Kidney tubule cell (primary cell): ENCODE data around the gene ULBP2.
"Not testable (repeated sequence)": the region's sequence is repeated elsewhere in the genome, so short reads cannot be mapped to it uniquely, and the experiment has no call there.

Experiments used
- DNase-seq: peaks from one replicate; pipeline ENCODE4 v3.0.0-alpha.2; 2018; ENCODE audit warnings: low spot score

The ULBP2 gene

DNA sequence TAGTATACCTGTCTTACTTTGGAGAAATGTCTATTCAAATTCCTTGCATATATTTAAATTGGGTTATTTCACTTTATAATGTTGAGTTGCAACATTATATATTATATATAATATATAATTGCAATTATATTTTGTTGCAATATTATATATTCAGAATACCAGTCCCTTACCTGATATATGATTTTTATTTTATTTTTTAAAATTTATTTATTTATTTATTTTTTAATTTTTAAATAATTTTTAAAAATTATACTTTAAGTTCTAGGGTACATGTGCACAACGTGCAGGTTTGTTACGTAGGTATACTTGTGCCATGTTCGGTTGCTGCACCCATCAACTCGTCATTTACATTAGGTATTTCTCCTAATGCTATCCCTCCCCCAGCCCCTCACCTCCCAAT is 14.8 kb upstream of the ULBP2 start:
- not testable (repeated sequence) for DNase-seq

DNA sequence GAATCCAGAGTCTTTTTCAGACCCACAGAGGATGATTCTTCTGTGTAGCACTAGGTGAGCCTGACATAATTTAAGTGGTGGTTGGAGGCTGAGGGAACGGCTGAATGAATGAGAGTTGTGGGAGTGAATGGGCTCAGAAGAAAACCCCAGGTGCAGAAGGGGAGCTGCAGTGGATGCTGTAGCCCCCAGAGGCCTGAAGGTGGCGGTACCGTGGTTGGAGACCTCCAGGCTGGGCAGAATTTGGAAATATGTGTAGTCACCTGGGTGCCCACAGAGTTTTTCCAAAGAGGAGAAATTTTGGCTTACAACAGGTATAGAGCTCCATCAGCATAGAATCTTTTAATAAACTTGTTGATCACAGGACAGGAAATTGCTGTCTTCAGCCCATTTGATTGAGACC is 12.4 kb upstream of the ULBP2 start:
- DNase-seq, result no peak

DNA sequence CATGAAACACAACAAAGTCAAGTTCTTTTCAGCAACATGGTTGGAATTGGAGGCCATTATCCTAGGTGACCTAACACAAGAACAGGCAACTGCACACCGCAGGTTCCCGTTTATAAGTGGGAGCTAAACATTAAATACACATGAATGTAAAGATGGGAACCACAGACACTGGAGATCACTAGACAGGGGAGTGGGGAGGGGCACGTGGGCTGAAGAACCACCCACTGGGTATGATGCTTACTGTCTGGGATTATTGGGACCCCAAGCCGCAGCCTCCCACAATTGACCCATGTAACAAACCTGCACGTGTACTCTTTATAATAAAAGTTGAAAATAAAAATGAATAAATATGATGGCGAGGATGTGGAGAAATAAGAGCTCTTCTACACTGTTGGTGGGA is 10.3 kb upstream of the ULBP2 start:
- no peak for DNase-seq

DNA sequence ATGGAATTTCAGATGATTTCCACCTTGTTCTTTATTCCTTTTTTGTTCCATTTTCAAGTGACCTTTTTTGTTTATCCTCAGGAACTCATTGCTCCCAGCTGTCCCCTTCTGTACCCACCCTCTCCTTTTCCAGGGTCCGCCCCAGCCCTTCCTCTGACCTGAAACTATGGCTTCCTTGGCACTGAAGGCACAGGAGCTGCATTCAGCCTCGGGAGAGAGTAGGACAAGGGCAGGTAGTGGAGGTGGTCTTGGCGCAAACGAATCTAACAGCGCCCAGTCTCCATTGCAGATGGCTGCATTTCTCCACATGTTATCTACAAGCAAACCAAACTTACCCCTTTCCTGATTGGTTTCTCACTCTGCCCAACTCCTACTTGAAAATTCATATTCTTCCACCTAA is 8.8 kb upstream of the ULBP2 start:
- DNase-seq, result no peak

DNA sequence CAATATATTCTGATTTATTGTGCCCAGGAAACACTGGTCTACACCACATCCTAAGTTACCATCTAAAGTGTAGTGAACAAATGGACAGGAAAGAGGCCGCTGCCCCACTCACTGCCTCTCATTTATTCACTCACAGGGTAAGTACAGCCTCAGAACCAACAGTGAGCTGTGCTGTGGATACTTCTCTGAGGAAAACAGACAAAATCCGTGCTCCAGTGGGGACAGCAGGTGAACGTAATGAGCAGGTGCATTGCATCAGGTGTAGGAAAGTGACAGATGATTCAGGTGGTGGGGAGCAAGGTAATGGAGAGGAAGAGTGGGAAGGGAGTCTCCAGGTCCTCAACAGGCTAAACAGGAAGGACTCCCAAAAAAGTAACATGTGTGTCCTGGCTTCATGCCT is 8.4 kb upstream of the ULBP2 start:
- DNase-seq, result no peak

DNA sequence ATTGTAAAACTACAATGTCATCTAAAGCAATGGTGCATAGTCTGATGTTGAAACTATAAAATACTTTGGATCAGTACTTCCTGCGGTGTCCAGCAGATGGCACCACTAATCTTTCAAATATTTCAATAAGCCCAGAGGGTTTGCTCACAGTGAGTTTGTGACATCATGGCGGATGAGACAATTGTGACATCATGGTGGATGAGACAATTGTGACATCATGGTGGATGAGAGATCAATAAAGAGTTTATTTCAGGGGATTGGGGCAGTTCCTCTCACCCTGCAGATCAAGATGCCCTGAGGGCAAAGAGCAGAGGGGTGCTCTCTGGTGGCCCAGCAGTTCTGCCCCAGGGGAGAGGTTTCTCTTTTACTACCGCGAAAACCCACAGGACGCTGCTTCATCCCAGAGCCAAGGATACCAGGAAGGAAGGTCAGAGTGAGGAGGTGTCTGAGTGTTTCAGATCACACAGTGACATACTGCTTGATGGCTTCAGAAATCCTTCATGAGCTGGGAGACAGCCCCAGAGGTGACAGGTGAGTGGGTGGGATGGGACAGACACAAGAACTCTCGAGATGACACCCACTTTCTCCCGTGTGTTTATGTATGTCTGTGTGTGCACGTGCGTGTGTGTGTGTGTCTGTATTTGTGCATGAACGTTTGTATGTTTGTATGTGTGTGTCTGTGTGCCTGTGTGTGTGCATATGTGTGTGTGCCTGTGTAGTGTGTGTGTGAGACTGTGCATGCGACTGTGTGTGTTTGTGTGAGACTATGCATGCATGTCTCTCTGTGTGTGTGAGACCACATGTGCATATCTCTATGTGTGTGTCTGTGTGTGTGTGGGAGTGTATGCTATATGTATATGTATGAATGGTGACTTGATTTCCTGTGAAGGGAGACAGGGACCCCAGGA is 7.3 kb upstream of the ULBP2 start:
- peak; percentile 77 for DNase-seq

DNA sequence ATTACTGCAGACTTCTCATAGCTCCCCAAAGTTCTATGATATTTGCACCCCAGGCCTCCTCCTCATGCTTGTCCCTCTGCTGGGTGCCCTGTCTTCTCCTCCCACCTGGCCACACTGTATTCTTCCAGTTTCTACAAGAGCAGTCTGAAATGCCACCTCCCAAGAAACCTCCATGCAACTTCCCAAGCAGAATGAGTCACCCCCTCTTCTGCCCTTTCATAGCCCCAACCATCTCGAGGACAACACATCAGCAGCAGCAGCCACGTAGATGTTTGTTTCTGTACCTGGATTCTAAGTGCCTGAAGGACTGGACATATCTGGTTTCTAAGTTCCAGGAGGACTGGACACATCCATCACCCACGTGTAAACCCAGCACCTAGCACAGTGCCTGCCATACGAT is 6.6 kb upstream of the ULBP2 start:
- DNase-seq, result peak; percentile 59

DNA sequence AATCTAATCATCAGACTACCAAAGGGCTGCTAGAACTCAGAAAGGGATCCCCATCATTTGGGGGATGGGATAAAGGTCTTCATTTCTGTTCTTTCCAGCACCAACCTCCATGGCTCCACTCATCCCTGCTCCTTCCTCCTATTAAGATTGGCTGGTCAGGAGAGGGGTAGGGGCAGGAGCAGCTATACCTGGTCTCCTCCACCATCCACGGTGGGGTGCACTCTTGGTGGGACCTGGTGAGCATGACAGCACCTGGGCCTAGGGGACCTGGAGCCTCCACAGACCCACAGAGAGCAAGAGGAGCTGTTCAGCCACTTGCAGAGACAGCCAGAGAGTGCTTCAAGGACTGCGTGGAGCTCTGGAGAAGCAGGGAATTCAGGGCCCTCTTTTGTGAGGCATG is 6.1 kb upstream of the ULBP2 start:
- DNase-seq, result no peak

DNA sequence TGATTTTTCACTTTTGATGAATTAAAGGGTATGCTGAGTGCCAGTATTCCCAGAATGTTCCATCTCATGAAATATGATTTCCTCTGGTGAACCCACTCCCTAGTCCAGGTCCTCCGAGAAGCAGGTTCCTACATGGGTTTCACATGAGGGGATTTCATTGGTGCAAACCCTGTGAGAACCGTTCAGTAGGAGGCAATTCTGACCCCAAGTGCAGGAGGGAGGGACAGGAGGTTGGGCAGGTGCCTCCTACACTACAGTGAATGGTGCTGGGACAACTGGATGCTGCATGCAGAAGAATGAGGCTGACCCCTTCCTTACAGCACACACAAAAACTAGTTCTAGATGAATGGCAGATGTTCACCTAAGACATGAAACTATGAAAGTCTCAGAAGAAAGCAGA is 5.1 kb upstream of the ULBP2 start:
- DNase-seq, result no peak

DNA sequence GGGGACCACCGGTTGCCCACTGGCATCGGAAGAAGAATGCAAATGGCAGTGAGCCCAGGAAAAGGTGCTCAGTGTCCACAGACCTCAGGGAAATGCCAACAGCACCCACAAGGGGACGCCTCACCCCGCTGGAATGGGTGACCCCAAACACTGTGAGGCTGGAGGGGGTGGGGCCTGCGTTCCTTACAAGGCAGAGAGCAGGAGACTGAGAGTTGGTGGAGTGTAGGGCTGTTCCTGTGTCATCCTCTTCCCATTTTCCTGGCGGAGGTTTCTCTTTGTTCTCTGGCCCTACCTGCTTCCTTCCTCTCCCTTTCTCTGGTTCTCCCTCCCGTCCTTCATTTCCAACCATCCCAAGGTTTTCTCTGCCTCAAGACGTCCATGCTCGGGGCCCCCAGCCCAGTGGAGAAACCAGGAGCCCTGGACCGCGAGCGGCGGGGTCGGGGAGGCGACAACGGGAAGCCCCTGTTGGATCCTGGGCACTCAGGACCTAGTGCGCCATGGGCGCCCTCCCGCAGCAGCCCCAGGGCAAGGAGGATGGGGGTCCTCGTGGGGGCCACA is 3.7 kb upstream of the ULBP2 start:
- DNase-seq, result not testable (repeated sequence)

DNA sequence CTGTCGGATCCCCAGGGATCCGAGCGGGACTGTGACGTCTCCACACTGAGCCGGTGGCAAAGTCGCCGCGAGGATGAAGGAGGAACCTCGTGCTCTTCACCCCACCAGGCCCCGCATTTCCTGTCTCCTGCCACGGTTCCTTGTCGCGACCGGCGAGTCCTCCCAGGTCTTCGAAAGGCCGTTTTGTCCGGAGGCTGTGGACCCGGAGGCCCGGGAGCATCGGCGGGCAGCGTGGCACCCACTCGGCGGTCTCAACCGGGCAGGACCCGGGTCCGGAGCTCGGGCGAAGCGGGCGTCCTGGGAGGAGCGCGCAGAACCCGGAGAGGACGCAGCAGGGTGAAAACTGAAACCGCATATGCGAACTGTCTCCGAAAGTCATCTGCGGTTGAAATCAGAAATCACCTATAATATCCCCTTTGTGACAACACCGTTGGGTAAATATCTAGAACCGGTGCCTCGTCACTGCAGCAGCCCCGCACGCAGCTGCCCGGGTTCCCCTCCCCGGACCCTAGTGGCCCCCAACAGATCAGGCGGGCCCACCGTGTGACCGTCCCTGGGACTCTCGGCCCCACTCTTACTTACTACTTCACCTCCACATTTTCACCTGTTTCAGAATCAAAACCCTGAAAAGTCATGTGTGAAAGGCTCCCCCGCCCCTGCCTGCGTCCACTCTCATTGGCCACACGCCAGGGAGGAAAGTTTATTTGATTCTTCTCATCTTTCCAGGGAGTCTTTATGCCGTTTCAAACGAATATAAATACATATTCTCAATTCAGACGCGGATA is 3.1 kb upstream of the ULBP2 start:
- peak; percentile 22 for DNase-seq

DNA sequence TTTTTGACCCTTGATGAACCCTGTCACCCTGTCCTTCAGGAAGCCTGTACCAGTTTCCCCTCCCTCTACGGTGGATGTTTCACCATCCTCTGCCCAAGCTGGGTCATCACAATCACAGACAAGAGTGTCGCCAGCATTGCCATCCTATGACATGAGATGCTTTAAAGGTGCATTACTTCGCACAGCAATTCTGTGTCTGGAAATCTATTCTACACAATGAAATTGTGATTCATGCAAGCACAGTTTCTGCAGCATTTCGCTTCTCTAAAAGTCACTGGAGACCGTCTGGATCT is 2.5 kb upstream of the ULBP2 start:
- no peak for DNase-seq

DNA sequence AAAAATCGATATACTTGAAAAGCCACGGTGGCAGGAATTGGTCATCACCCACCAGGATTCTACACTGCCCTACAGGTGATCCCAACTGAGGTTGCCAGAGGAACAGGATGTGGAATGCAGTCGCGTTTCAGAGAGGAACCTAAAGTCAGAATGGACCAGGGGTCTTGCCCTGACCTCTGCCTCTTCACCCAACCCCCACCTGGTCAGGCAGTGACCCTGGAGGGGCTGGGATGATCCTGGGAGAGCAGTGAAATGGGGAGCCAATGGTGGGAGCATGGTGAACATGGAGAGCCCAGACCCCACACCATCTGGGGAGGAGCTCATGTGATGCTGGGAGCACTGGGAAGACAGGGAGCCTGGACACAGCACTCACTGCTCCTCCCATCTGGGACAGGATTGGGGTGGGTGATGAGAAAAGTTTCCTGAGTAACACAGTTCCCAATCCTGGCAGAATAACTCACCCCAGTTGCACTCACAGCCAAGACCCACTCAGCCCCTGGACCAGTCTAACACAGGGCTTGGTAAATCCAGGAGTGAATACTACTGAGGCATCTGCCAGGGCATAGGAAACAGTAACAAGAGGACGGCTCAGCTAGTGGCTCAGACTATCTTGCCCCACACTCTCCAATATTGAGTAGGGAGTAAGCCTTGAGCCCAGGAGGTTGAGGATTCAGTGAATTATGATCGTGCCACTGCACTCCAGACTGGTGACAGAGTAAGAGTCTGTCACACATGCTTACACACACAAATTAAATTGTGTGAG is 1.7 kb upstream of the ULBP2 start:
- DNase-seq, result no peak

DNA sequence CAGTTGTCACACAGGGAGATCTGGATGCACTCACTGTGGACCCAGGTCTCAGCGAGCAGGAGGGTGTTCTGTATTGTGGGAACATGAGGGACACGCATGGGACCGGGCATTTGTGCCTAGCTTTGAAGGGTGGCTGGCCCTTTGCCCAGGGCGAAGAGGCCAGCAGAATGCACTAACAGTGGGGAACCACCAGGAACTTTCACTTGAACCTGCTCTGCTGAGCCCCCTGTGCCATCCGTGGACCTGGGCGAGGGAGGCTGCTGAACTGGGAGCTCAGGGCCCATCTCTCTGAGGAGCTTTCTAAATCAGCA is 1.2 kb upstream of the ULBP2 start:
- no peak for DNase-seq

DNA sequence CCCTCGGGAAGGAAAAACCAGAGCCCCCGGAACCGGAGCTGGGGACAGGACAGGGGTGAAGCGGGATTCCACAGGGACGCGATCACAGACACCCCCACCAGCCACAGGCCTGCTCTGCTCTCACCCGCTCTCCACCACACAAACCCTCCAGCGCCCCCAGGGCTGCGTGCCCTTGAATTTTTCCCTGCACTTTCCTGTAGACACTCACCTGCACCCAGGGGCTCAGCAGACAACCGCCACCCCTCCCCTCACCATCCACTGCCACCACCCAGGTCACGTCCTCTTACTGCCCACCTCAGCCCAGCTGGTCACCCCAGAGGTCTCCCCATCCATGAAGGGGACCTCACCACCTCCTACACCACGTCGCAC is 631 bp downstream of the ULBP2 start:
- DNase-seq, result no peak

DNA sequence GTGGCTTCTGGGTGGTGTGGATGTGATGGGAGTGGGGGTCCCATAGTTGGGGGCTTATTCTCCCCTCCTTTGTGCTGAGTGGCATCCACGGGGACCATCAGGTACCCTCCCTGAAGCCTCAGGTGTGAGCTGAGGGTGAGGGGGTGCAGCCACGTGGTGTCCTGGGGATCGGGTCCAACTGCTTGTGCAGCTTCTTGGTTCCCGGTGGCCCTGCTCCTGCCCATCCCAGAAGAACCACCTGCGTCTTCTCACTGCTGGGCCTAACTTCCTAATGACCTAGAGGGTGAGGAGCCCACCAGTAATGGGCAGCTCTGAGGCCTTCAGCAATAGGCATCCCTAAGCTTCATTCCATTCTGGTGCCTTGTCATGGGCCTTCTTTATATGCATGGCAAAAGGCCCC is 1.5 kb downstream of the ULBP2 start:
- DNase-seq, result not testable (repeated sequence)

DNA sequence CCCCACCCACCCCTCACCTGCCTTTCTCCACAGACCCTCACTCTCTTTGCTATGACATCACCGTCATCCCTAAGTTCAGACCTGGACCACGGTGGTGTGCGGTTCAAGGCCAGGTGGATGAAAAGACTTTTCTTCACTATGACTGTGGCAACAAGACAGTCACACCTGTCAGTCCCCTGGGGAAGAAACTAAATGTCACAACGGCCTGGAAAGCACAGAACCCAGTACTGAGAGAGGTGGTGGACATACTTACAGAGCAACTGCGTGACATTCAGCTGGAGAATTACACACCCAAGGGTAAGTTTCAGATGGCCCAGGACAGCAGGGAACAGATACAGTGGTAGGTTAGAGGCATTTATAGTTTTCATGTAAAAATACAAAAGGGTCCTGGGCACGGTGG is 3.5 kb downstream of the ULBP2 start:
- DNase-seq, result not testable (repeated sequence)

DNA sequence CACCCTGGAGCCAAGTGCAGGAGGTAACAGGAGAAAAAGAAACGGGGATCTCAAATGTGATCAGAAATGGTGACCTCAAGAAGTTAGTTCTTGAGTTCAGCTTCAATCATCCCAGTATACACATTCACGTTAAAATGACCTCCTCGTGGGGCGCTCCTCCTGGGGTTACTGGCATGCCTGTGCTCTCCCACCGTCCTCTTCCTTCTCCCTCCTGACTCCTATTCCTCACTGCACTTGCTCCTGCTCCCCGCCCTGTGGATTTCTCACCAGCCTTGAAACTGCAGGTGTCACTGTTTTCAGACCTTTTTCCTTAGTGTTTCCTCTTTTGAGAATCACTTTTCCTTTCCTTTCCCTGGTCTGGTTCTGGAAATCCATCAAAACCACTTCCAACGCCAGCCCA is 4.8 kb downstream of the ULBP2 start:
- DNase-seq, result not testable (repeated sequence)

DNA sequence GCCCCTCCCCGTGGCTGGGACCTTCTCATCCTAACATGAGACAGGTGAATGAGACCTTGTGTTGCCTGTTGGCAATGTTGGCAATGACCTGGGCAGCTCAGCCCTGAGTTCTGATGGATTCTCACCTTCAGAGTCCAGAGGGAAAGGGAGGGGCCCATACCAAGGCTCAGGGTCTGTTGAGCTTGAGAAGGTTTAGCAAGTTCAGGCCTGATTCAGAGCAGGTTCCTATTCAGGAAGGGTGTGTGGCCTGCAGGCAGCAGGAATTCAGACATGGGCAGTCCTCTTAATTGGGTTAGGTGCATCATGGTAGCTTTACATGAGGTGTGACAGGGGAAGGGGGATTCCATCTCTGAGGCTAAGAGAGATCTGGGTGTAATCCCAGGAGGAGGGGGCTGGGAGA is 5.7 kb downstream of the ULBP2 start:
- not testable (repeated sequence) for DNase-seq

DNA sequence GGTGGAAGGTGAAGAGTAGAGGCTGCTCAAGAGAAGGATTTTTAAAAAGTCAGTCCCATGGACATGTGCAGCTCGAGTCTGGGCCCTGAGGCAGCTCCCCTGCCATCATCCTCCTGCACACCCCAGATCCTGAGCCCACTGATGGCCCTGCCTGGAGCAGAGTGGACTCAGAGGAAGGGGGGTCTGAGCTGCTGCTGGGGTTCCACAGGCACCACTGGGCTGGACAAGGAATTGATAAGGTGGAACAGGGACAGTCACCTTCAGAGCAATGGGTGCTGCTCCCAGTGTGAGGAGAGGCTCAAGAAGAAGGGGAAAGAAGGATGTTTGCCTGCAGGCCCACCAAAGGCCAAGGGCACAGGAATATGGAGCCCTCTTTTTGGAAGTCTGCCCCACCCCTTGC is 6.2 kb downstream of the ULBP2 start:
- DNase-seq, result no peak

DNA sequence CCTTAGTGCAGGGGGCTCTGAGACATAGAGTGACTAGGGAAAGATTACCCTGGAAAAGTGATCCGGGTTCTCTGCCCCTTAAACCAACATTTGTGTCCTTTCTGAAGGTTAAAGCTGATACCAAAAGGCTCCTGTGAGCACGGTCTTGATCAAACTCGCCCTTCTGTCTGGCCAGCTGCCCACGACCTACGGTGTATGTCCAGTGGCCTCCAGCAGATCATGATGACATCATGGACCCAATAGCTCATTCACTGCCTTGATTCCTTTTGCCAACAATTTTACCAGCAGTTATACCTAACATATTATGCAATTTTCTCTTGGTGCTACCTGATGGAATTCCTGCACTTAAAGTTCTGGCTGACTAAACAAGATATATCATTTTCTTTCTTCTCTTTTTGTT is 6.8 kb downstream of the ULBP2 start:
- DNase-seq, result no peak

DNA sequence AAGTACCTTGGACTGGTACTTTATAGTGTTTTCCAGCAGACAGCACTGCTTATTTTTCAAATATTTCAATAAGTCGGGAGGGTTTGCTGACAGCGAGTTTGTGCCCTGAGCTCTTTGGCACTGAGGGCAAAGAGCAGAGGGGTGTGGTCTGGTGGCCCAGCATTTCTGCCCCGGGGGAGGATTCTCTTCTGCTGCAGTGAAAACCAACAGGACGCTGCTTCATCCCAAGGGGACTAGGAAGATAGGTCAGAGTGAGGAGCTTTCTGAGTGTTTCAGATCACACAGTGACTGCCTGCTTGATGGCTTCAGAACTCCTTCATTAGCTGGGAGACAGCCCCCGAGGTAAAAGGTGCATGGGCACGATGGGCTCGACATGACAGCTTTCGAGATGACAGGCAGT is 8.6 kb downstream of the ULBP2 start:
- DNase-seq, result no peak

DNA sequence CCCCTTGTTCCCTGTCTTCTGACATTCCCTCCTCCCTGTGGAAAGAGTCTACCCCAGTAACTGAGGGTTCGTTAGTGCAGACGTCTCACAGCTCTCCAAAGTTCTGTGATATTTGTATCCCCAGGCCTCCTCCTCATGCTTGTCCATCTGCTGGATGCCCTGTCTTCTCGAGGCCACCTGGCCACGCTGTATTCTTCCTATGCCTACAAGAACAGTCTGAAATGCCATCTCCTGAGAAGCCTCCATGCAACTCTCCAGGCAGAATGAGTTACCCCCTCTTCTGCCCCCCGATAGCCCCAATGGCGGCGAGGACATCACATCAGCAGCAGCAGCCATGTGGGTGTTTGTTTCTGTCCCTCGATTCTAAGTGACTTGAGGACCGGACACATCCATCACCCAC is 9.3 kb downstream of the ULBP2 start:
- no peak for DNase-seq
